ENCODE measurements around the gene ZDHHC5.
"Not testable (repeated sequence)": the region's sequence is repeated elsewhere in the genome, so short reads cannot be mapped to it uniquely, and the experiment has no call there.

ZDHHC5 gene

GRCh38 chr11:57645689-57646085, 22.2 kb upstream of the ZDHHC5 start:
- DNase-seq = no peak

DNA sequence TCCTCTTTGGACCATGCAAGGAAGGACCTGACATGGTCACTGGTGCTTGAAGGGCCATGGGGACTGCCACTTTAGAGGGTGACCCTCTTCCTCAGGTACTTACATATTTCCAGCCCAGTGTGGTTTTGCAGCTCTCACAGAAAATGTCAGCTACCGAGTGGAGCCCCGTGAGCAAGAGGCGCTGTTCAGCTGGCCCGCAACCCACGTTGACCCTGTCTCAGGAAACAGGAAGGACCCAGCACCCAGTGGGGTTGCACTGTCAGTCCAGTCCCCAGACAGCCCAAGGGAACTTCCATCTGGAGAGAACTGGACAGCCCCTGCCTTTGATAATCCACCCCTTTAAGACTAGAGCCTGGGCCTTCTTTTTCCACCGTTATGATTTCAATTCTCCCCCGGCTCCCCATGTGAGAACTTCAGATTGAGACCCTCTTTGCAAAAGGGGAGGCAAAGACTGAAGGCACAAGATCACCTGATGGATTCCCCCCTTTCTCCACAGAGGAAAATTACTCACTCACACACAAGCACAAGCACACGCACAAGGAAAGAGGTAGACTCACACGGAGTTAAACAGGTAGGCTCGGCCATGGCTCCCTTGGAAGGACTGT, 21.6 kb upstream of the ZDHHC5 start:
- DNase-seq = no peak

- no peak for DNase-seq
Measured at GRCh38 chr11:57646799-57647303, 21.1 kb upstream of the ZDHHC5 start.

GRCh38 chr11:57647372-57647771, 20.5 kb upstream of the ZDHHC5 start:
- DNase-seq = no peak

DNA sequence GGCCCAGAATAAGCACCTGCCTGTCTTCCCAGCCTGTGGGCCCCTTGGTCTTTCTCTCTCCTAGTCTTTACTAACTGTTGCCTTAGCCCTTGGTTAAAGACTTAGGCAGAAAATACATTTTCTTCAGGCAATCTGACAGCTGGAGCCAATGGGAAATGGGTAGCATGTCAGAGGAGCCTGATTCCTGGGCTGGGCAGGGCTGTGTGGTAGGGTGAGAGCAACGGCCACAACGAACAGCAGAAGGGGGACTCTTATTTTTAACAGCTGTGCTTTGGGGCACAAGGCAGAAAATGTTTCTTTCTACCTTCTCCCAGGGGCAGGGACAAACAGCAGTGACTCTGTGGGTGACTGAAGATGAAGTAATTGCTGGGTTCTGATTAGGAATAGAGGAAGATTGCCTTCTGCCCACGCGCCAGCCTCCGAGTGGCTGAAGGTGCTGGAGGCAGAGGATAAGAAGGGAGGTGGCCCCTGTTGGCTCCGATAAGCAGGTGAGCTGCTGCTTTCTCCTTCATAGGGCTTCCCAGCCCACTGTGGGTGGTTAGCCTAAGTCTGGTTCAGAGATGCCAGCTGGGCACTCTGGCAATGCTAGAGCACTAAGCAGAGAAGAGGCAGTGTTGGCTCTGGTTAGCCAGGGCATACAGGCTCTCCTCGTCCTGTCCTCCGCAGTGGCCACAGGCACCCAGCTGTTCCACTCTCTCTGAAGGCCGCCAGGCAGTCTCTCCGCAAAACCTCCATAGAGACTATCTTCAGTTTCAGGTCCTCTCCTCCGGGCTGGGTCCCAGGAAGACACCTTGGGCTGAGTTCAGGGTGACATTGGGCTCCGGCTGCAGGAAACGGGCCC, 19.7 kb upstream of the ZDHHC5 start:
- DNase-seq = no peak

GRCh38 chr11:57648801-57649735, 18.8 kb upstream of the ZDHHC5 start:
- no peak for DNase-seq

DNA sequence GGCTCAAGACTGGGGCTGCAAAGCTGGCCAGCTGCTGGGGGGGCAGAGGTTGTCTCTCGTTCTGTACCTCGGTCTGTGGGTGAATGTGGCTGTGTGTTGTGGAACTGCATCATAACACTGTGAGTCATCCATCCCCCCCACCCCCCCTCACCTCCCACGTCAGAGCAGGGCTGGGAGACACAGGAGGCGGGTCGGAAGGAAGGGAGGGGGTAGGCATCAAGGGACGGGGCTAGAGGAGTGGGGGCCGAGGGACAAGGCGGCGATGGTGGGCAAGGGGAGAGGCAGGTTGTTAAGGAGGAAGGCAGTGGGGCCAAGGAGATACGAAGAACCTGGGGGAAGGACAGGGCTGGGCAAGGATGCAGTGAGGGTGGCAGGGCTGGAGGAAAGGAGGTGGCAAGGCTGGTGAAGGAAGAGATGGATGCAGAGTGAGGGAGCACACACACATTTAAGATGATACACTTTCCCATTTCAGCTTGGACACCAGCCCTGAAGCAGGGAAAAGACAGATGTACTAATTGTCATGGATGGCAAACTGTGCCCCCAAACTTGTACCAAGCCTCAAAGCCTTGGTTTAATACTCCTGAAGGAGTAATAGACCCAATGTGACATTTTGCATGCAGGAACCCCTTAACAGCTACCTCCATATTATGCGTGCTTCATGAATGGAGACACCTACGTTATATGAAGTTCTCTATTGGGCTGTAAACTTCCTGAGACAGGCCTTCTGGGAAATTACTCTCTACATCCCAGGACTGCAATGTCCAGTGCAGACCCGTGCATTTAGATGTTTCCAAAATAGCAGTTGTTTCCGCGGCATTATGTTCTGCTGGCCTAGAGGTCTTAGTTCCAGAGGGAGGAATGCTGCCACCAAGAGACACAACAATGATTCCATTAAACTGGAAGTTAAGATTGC, 17.8 kb upstream of the ZDHHC5 start, which contains the start of gene YPEL4:
YPEL4 (minus strand) TSS at position 87 of the 913 bp plus-strand sequence. CDS start 2,805 bp downstream, outside the sequence.
- DNase-seq = no peak

GRCh38 chr11:57650739-57651090, 17.2 kb upstream of the ZDHHC5 start:
- no peak for DNase-seq

DNA sequence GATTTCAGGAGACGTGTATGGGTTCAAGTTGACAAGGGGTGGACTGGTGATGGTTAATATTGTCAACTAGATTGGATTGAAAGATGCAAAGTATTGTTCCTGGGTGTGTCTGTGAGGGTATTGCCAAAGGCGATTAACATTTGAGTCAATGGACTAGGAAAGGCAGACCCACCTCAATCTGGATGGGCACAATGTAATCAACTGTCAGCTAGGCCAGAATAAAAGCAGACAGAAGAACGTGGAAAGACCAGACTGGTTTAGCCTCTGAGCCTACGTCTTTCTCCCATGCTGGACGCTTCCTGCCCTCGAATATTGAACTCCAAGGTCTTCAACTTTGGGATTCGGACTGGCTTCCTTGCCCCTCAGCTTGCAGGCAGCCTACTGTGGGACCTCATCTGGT, 16.5 kb upstream of the ZDHHC5 start:
- DNase-seq = no peak

DNA sequence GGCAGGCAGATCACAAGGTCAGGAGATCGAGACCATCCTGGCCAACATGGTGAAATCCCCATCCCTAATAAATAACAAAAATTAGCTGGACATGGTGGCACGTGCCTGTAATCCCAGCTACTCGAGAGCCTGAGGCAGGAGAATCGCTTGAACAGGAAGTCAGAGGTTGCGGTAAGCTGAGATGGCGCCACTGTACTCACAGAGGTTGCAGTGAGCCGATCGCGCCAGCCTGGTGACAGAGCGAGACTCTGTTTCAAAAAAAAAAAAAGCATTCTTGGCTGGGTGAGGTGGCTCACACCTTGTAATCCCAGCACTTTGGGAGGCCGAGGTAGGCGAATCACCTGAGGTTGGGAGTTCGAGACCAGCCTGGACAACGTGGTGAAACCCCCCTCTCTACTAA, 15.7 kb upstream of the ZDHHC5 start:
- not testable (repeated sequence) for DNase-seq

DNA sequence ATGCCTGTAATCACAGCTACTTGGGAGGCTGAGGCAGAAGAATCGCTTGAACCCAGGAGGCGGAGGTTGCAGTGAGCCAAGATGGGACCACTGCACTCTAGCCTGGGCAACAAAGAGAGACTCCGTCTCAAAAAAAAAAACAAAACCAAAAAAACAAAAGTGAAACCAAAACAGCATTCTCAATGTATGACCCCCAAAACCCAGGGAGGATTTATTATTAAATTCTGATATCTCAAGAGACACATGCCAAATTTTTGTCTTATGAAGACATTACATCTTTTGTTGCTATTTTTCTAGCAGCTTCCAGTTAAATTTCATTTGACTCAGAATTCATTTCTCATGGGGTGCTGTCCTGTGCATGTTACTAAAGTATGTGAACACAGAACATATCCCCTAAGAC, 15.3 kb upstream of the ZDHHC5 start:
- DNase-seq = no peak

GRCh38 chr11:57653163-57653562, 14.8 kb upstream of the ZDHHC5 start:
- no peak for DNase-seq

DNA sequence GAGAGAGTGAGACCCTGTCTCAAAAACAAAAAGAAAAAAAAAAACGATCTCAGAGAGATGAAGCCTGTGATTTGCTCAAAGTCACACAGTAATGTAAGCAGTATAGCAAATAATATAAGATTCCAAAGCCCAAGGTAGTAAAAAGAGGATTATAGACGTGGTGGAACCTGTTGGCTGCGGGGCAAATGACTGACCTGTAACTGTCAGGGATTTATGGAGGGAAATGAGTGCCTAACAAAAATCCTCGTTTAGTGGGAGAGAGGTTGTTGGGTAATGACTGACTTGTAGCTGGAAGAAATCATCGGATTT, 11.1 kb upstream of the ZDHHC5 start:
- no peak for DNase-seq

DNA sequence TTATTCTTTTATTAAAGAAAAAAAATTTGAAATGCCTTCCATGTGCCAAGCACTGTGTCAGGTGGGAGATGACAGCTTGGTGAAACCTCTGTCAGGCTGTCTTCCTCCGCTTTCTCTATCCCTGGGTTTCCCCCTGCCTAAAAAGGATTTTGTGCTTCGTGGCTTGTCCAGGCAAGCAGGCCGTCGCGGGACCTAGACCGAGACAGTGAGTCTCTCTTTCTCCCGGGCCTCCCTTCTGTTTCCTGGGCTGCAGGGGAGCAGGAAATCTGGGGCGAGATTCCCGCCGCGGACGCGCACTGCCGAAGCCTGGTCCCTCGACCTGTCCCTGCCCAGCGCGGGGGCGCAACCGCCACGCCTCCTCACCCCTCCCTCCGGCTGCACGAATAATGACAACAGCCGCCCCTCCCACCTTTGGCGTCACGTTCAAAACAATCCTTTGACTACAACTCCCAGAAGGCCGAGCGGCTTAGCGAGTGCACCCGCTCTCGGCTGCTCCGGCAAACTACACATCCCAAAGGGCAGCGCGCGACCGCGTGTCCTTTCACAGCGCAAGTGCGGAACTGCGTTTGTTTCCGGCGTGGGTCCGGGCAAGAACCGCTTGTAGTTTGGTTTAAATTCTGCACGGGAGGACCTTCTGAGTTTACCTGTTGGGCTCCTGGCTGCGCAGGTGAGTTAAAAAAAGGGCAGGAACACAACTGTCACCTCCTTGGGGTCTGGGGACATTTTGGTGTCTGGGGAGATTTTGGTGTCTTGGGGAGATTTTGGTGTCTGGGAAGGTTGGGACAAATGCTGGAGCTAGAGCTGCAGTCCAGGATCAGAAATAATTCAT, 10.5 kb upstream of the ZDHHC5 start, which contains the start of gene CLP1:
CLP1 (plus strand) TSS at position 569 of the 829 bp plus-strand sequence. CDS start 1,715 bp downstream, outside the sequence.
- DNase-seq = peak; percentile 100

DNA sequence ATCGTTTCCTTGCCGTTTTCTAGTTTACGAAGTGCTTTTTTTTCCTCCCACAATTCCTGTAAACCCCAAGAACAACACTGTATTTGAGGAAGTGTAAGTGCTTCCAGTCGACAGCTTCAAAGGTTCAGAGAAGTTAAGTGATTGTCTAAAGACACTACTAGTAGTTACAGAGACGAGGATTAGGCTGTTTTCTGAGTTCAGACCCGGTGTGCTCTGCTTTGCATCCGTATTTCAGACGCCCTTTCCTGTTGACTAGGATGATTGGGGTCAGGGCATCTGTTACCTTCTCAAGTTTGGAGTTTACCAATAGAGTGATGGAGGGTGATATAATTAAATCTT, 9.9 kb upstream of the ZDHHC5 start:
- DNase-seq = no peak

GRCh38 chr11:57659669-57660068, 8.2 kb upstream of the ZDHHC5 start:
- DNase-seq = no peak

- no peak for DNase-seq
Measured at GRCh38 chr11:57662893-57663292, 5.0 kb upstream of the ZDHHC5 start.

DNA sequence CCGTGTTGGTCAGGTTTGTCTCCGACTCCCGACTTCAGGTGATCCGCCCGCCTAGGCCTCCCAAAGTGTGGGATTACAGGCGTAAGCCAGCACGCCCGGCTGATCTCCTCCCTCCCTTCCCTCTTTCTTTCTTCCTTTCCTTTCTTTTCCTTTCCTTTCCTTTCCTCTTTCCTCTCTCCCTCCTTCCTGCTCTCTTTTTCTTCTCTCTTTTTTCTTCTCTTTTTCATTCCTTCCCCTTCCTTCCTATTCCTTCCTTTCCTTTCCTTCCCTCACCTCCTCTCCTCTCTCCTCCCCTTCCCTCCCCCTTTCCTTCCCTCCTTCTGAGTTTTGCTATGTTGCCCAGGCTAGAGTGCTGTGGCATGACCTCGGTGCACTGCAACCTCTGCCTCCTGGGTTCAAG, 3.9 kb upstream of the ZDHHC5 start:
- no peak for DNase-seq

- peak; percentile 100 for DNase-seq
Measured at GRCh38 chr11:57667117-57667735, 688 bp upstream of the ZDHHC5 start.

GRCh38 chr11:57668434-57668782, 494 bp downstream of the ZDHHC5 start:
- DNase-seq = peak; percentile 37

DNA sequence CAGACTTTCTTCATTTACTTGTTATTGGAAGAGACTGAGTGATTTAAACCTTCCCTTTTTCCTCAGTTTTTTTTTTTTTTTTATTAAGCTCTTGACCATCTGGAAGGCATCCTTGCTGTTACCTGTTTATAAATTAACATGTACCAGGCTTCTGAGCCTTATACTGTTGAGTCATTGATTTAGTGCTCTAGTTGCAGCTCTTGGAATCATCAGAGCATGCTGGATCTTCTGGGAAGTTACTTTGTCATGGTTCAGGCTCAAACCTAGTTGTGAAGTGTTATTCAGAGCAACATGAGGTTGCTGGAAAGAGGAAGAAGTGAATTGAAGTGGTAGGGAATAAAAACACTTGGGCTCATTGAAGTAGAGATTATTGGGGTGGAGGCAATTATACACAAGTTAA, 6.3 kb downstream of the ZDHHC5 start:
- DNase-seq = no peak

Measured in NCI-H1092 treated with DMSO at 0.1 percent for 48 hours (cell line).